OCI-LY3 (cell line): ENCODE measurements around the gene CHKA.

ENCODE experiments used
- EZH2phosphoT487 ChIP-seq: fragments of 200-600 bp; shearing (Covaris generic); IDR thresholded peaks from 2 replicates; pipeline ENCODE4 v1.6.1; 2018; ENCODE audit warnings: antibody characterized with exemption, mixed run types, low read depth
- TF ChIP-seq, protein P1 (sequence below): fragments of 200-600, 300-600 bp; sonication (generic); IDR thresholded peaks from 2 replicates; pipeline ENCODE4 v1.5.1; 2014; ENCODE audit warnings: antibody characterized with exemption, low read length, low read depth

DNA sequence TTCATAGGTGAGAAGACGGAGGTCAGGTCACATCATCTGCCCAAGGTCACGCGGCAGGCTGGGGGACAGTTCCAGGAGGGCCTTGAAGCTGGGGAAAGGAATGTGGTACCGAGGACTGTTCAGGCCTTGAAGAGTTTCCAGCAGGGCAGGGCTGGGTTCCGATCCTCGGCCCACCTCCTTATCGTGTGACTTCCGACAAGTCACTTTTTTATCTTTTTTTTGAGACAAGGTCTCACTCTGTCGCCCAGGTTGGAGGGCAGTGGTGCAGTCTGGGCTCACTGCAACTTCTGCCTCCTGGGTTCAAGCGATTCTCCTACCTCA is 90.1 kb downstream of the CHKA start:
- TF ChIP-seq, protein P1, sequence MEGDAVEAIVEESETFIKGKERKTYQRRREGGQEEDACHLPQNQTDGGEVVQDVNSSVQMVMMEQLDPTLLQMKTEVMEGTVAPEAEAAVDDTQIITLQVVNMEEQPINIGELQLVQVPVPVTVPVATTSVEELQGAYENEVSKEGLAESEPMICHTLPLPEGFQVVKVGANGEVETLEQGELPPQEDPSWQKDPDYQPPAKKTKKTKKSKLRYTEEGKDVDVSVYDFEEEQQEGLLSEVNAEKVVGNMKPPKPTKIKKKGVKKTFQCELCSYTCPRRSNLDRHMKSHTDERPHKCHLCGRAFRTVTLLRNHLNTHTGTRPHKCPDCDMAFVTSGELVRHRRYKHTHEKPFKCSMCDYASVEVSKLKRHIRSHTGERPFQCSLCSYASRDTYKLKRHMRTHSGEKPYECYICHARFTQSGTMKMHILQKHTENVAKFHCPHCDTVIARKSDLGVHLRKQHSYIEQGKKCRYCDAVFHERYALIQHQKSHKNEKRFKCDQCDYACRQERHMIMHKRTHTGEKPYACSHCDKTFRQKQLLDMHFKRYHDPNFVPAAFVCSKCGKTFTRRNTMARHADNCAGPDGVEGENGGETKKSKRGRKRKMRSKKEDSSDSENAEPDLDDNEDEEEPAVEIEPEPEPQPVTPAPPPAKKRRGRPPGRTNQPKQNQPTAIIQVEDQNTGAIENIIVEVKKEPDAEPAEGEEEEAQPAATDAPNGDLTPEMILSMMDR: no peak
- no peak for TF ChIP-seq EZH2phosphoT487
